Hematopoietic multipotent progenitor cell treated with erythropoietin and hydrocortisone succinate and interleukin-3 and kit ligand, for 17 days (in vitro differentiated cells): ENCODE data around the gene STKLD1.
"Not testable (repeated sequence)": the region's sequence is repeated elsewhere in the genome, so short reads cannot be mapped to it uniquely, and the experiment has no call there.

Experiments used
- DNase-seq: peaks from one replicate; pipeline ENCODE4 v3.0.0-alpha.2; 2015; ENCODE audit warnings: low spot score

Gene STKLD1

GRCh38 chr9:133443982-133444381 lies 67.8 kb downstream of the STKLD1 start:
- no peak for DNase-seq

GRCh38 chr9:133445293-133445969 lies 69.3 kb downstream of the STKLD1 start:
- no peak for DNase-seq

GRCh38 chr9:133448487-133448972 lies 72.4 kb downstream of the STKLD1 start:
- DNase-seq = no peak

GRCh38 chr9:133449760-133450159 lies 73.6 kb downstream of the STKLD1 start:
- no peak for DNase-seq

- DNase-seq = not testable (repeated sequence)
Measured at GRCh38 chr9:133451865-133452264, 75.7 kb downstream of the STKLD1 start.

GRCh38 chr9:133452562-133452961 lies 76.4 kb downstream of the STKLD1 start:
- no peak for DNase-seq

- DNase-seq = no peak
Measured at GRCh38 chr9:133453651-133454050, 77.5 kb downstream of the STKLD1 start.

GRCh38 chr9:133454325-133454724 lies 78.2 kb downstream of the STKLD1 start:
- no peak for DNase-seq

GRCh38 chr9:133454943-133455673 lies 78.9 kb downstream of the STKLD1 start:
- DNase-seq = no peak
